Loucy (cell line): ENCODE data around the gene SLF2.

Experiments used
- EZH2phosphoT487 ChIP-seq: fragments of 200-600 bp; IDR thresholded peaks from 2 replicates; pipeline ENCODE4 v1.6.1; 2018; ENCODE audit warnings: antibody characterized with exemption, mild to moderate bottlenecking, moderate library complexity, borderline replicate concordance
- TF ChIP-seq, protein P1 (sequence below): fragments of 200-600 bp; sonication (generic); conservative IDR thresholded peaks from 2 replicates; pipeline ENCODE4 v1.5.1; 2014; ENCODE audit warnings: mild to moderate bottlenecking, antibody characterized with exemption, low read length

DNA sequence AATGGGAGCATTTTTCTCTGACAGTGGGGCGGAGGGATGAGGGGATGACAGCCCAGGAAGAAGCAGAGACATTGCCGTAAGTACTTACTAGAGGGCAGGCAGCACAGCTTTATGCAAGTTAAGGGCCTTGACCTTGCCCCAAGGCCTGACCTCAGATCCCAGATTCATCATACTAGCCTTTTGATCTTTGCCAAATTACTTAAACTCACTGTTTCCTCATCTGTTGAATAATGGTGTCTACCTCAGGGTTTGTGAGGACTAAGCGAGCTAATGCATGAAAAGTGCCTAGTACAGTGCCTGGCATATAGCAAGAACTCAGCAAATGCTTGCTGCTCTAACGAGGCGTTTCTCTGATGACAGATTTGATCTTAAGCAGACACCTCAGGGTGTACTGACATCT lies 53.1 kb downstream of the SLF2 start:
- TF ChIP-seq, protein P1, sequence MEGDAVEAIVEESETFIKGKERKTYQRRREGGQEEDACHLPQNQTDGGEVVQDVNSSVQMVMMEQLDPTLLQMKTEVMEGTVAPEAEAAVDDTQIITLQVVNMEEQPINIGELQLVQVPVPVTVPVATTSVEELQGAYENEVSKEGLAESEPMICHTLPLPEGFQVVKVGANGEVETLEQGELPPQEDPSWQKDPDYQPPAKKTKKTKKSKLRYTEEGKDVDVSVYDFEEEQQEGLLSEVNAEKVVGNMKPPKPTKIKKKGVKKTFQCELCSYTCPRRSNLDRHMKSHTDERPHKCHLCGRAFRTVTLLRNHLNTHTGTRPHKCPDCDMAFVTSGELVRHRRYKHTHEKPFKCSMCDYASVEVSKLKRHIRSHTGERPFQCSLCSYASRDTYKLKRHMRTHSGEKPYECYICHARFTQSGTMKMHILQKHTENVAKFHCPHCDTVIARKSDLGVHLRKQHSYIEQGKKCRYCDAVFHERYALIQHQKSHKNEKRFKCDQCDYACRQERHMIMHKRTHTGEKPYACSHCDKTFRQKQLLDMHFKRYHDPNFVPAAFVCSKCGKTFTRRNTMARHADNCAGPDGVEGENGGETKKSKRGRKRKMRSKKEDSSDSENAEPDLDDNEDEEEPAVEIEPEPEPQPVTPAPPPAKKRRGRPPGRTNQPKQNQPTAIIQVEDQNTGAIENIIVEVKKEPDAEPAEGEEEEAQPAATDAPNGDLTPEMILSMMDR: no peak
- no peak for TF ChIP-seq EZH2phosphoT487
